ENCODE measurements around the gene ZWINT. TPM values are rescaled to one million over a fixed set of nuclear protein-coding genes. Genes with fewer than 3 reads are reported as not detected.

Gene ZWINT
- total and polyA plus RNA-seq, 2 of the 4 experiments (the other 2 are of a cell fraction) = 47.3 to 52.0 TPM

- H2BK120ac ChIP-seq (ENCODE audit: low read depth, low read length) = no peak overlapping the region
- no peak overlapping the region for H2BK20ac ChIP-seq (ENCODE audit: low read depth, low read length)
- no peaks in the 10 kb centered on the region for H3K9me3 ChIP-seq (ENCODE audit: control insufficient read depth, insufficient read depth, low read length)
- no peak overlapping the region for H2AK5ac ChIP-seq (ENCODE audit: low read depth, low read length)
- H3K4me1 ChIP-seq (ENCODE audit: control insufficient read depth, insufficient read depth, low read length) = no peaks in the 10 kb centered on the region
- H4K5ac ChIP-seq (ENCODE audit: low read depth, low read length) = no peak overlapping the region
- ATAC-seq (ENCODE audit: low read depth) (no peak), DNase-seq (no peak)
- no peak overlapping the region for H2BK15ac ChIP-seq (ENCODE audit: low read depth, low read length)
- no peak overlapping the region for H3K56ac ChIP-seq (ENCODE audit: extremely low read depth, insufficient read depth, low read length)
- no peak overlapping the region for H2AFZ ChIP-seq (replicated peaks; ENCODE audit: low read length, poor library complexity)
- no peak overlapping the region for H3K23ac ChIP-seq (ENCODE audit: low read depth, low read length)
- H3K4me3 ChIP-seq (ENCODE audit: insufficient read depth, low read depth, low read length) = no peak overlapping the region
- in situ Hi-C loops (cut with MboI; ENCODE audit: low sequenced_read_pairs) = no loop called here
- no TSS peak for BruUV-seq (replicated peaks)
- intact Hi-C loops (cut with micrococcal nuclease) = no loop called here
- no peaks in the 10 kb centered on the region for H3K79me1 ChIP-seq (ENCODE audit: low read depth in 1 of 2, low read length in 2 of 2)
- H3K4me2 ChIP-seq (ENCODE audit: low read depth, low read length) = no peak overlapping the region
- dilution Hi-C loops (cut with HindIII; ENCODE audit: low sequenced_read_pairs, unreplicated experiment) = no loop called here
- no peak overlapping the region for H3K14ac ChIP-seq (replicated peaks; ENCODE audit: low read depth, low read length)
- WGBS, 2 experiments (ENCODE audit: extremely low coverage in 2 of 2, insufficient read length in 1 of 2) = 84% methylated on average over 10 of the region's 20 CpGs; no CpG with 5 or more reads in 1 of the 2 experiments
- ChIA-PET POLR2A (ENCODE audit: unreplicated experiment) (no interaction called here), CTCF (interaction anchor here (0.7 to 1.2 kb wide), 2 partner anchors 10 to 1938 kb away, joined by 3 read pairs; no protein-coding TSS in a partner anchor)
- no peak for TF ChIP-seq MAFK (IDR thresholded peaks at IDR 0.05; ENCODE audit: low read depth, low read length)
- no peak for TF ChIP-seq RFX5 (IDR thresholded peaks at IDR 0.05; ENCODE audit: low read depth, low read length)
- no peak for TF ChIP-seq RCOR1 (IDR thresholded peaks at IDR 0.05; ENCODE audit: insufficient replicate concordance, low read length)
- TF ChIP-seq, protein P1, sequence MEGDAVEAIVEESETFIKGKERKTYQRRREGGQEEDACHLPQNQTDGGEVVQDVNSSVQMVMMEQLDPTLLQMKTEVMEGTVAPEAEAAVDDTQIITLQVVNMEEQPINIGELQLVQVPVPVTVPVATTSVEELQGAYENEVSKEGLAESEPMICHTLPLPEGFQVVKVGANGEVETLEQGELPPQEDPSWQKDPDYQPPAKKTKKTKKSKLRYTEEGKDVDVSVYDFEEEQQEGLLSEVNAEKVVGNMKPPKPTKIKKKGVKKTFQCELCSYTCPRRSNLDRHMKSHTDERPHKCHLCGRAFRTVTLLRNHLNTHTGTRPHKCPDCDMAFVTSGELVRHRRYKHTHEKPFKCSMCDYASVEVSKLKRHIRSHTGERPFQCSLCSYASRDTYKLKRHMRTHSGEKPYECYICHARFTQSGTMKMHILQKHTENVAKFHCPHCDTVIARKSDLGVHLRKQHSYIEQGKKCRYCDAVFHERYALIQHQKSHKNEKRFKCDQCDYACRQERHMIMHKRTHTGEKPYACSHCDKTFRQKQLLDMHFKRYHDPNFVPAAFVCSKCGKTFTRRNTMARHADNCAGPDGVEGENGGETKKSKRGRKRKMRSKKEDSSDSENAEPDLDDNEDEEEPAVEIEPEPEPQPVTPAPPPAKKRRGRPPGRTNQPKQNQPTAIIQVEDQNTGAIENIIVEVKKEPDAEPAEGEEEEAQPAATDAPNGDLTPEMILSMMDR (conservative IDR thresholded peaks at IDR 0.05; ENCODE audit: low read depth, low read length) = no peak
- TF ChIP-seq CHD1 (IDR thresholded peaks at IDR 0.05; ENCODE audit: low read depth, low read length) = no peak
- TF ChIP-seq MXI1 (IDR thresholded peaks at IDR 0.05; ENCODE audit: borderline replicate concordance, low read depth, low read length) = no peak
- TF ChIP-seq RAD21 (IDR thresholded peaks at IDR 0.05; ENCODE audit: low read length) = no peak
- no peak for TF ChIP-seq CEBPB (IDR thresholded peaks at IDR 0.05; ENCODE audit: low read depth, low read length)
- no peak for TF ChIP-seq ELK1 (IDR thresholded peaks at IDR 0.05; ENCODE audit: borderline replicate concordance, low read depth, low read length)
- TF ChIP-seq POLR2A (IDR thresholded peaks at IDR 0.05; ENCODE audit: low read depth, low read length) = no peak
- no peaks in the 10 kb centered on the region for H3K27me3 ChIP-seq (ENCODE audit: control insufficient read depth, insufficient read depth, low read length)
- H4K8ac ChIP-seq (ENCODE audit: low read depth in 2 of 2, low read length in 2 of 2) = no peak overlapping the region
- H3K9ac ChIP-seq (ENCODE audit: low read depth, low read length) = no peak overlapping the region
- H3K36me3 ChIP-seq (ENCODE audit: control insufficient read depth, insufficient read depth, low read length) = no peaks in the 10 kb centered on the region
- no peak overlapping the region for H4K91ac ChIP-seq (ENCODE audit: insufficient read depth, low read depth, low read length)
- H3K27ac ChIP-seq (ENCODE audit: insufficient read depth, low read length) = no peak overlapping the region
- H3K4ac ChIP-seq (ENCODE audit: low read depth, low read length) = no peak overlapping the region
- no peak overlapping the region for H2BK5ac ChIP-seq (ENCODE audit: low read depth, low read length, poor library complexity, severe bottlenecking)
- no peak overlapping the region for H3K18ac ChIP-seq (ENCODE audit: low read depth, low read length)
- no peak overlapping the region for H2AK9ac ChIP-seq (replicated peaks; ENCODE audit: low read depth, low read length, poor library complexity)
- H3K9me1 ChIP-seq (ENCODE audit: insufficient read depth, low read length) = no peaks in the 10 kb centered on the region; the same call in 1 of the 2 replicates
- H4K20me1 ChIP-seq (ENCODE audit: insufficient read depth, low read length) = no peaks in the 10 kb centered on the region
Observed at GRCh38 chr10:56351909-56352630, 9.0 kb downstream of the ZWINT start.

Data from IMR-90 (cell line).